Activated CD8-positive, alpha-beta memory T cell treated with anti-CD3 and anti-CD28 coated beads, Interleukin-2, amount 10 ng/mL, durations not matched to agents 7 days and 5 days (primary cell): ENCODE data around the gene GRAMD1C. TPM values are rescaled to one million over a fixed set of nuclear protein-coding genes. Genes with fewer than 3 reads are reported as not detected.
A peak's percentile ranks its signal among the peaks of the same experiment; 100 is the strongest.

Experiments
- ATAC-seq: fragments of 150-1000 bp; cut with Tn5 transposase; one replicate; pipeline ENCODE4 v1.10.0; 2021; ENCODE audit warnings: moderate library complexity
- CTCF ChIA-PET: fragments of 350-600 bp; sonication (Branson Sonifier 250); formaldehyde crosslinking; loops from one replicate; lab custom pipeline; 2021; ENCODE audit warnings: antibody characterized with exemption; lab: Charles Lee
- DNase-seq: peaks from one replicate; pipeline ENCODE4 v3.0.0-alpha.2; 2020
- H3K27ac Mint-ChIP-seq: one replicate; pipeline ENCODE4 v1.8.0; 2021; ENCODE audit warnings: mild to moderate bottlenecking, mixed read lengths
- H3K27me3 Mint-ChIP-seq: one replicate; pipeline ENCODE4 v1.8.0; 2021; ENCODE audit warnings: mixed read lengths
- H3K36me3 Mint-ChIP-seq: one replicate; pipeline ENCODE4 v1.8.0; 2021; ENCODE audit warnings: mild to moderate bottlenecking, mixed read lengths
- H3K4me1 Mint-ChIP-seq: one replicate; pipeline ENCODE4 v1.8.0; 2021; ENCODE audit warnings: mixed read lengths
- H3K4me3 Mint-ChIP-seq: one replicate; pipeline ENCODE4 v1.8.0; 2021; ENCODE audit warnings: mild to moderate bottlenecking, moderate library complexity, mixed read lengths
- H3K9me3 Mint-ChIP-seq: one replicate; pipeline ENCODE4 v1.8.0; 2022; ENCODE audit warnings: low read depth, mixed read lengths
- total RNA-seq, 2 experiments: library from RNA; stranded (reverse); gene quantifications; one replicate each; pipeline ENCODE4 v1.2.3, GENCODE V29; 2021

GRAMD1C gene
- total RNA-seq: 1 to 10 TPM in 1 of 2 experiments, under 1 TPM in 1; 0.40 to 1.1 TPM

DNA sequence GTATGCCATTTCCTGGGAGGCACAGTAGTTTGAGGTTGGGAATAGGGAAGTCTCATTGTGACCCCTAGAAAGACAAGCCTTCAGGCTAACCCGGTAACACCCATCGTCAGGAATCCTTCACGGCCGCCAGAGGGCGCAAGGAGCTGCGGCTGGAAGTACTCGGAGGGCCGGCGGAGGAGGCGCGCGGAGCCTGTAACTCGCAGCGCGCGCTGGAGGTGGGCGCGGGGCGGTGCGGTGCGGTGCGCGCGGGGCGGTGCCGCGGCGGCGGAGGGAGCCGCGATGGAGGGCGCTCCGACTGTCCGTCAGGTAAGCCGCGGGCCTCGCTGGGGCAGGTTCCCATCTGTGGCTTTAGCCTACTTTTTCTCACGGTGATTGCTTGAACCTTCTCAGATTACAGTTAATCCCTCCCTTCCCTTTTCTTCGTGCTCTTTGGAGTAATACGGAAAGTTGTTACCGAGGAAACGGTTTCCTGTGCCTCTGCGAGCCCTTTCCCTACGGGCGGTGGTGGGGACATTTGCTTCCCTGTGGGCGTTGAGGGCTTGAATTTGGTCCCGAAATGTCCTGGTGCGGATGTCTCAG, at the start of gene GRAMD1C:
GRAMD1C (plus strand) TSS at position 158 of the 579 bp plus-strand sequence; CDS start at position 280, 122 bp downstream.
- Mint-ChIP-seq H3K36me3 (no peaks in the 10 kb centered on the region), H3K27ac (no peak within 1 kb of the TSS), H3K4me3 (peak within 1 kb of the TSS; percentile 69), H3K4me1 (peaks cover 8% of the 10 kb centered on the region), H3K9me3 (no peaks in the 10 kb centered on the region), H3K27me3 (no peaks in the 10 kb centered on the region)
- CTCF ChIA-PET: interaction anchor here (0.6 to 2.7 kb wide), 22 partner anchors 9 to 349 kb away, joined by 3 to 18 read pairs (median 4); no protein-coding TSS in a partner anchor
- ATAC-seq (peak; percentile 99), DNase-seq (peak; percentile 88)

DNA sequence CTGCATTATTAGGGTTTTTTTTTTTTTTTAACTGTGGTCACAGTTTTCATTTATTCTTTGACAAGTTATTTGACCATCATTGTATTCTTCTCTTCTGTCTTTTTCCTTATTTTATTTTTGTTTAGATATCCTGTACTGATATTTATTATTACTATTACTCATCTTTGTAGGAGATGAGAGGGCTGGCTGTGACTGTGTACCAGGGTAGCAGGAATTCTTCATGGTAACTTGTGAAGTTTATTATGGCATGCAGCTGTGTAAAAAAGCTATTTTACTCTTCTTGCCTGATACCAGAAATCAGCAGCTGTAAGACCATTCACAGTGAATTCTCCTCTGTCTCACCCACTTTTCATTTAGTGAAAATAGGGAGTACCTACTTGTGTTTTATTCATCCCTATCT, 47.2 kb upstream of the GRAMD1C start:
- peaks cover 14% of the 10 kb centered on the region for H3K36me3 Mint-ChIP-seq
- no peak overlapping the region for H3K4me3 Mint-ChIP-seq
- CTCF ChIA-PET: interaction anchor here (0.8 kb wide), 1 partner anchor 55 kb away, joined by 3 read pairs; no protein-coding TSS in a partner anchor
- H3K9me3 Mint-ChIP-seq: no peaks in the 10 kb centered on the region
- no peaks in the 10 kb centered on the region for H3K4me1 Mint-ChIP-seq
- H3K27me3 Mint-ChIP-seq: no peaks in the 10 kb centered on the region
- DNase-seq: no peak
- no peak for ATAC-seq
- H3K27ac Mint-ChIP-seq: no peak overlapping the region

DNA sequence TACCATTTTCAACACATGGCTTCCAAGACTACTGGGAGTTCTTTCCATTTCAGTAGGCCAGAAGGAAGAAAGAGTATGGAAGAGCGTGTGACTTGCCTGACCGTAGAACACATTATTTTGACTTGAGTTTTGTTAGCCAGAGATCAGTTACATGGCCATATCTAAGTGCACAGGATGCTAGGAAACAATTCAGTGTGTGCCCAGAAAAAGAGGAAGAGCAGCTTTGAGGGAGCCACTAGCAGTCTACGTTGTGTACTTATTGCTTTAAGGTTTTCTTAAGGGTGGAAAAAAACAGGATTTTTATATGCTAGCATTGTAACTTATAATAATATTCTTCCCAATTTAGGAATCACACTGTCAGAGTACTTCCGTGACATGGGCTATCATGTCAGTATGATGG, 44.1 kb upstream of the GRAMD1C start:
- CTCF ChIA-PET: interaction anchor here (1.6 kb wide), 1 partner anchor 58 kb away, joined by 5 read pairs; no protein-coding TSS in a partner anchor
- ATAC-seq (no peak), DNase-seq (no peak)
- Mint-ChIP-seq H3K27me3 (no peaks in the 10 kb centered on the region), H3K27ac (no peak overlapping the region), H3K9me3 (no peaks in the 10 kb centered on the region), H3K36me3 (peaks cover 19% of the 10 kb centered on the region), H3K4me3 (no peak overlapping the region), H3K4me1 (no peaks in the 10 kb centered on the region)

DNA sequence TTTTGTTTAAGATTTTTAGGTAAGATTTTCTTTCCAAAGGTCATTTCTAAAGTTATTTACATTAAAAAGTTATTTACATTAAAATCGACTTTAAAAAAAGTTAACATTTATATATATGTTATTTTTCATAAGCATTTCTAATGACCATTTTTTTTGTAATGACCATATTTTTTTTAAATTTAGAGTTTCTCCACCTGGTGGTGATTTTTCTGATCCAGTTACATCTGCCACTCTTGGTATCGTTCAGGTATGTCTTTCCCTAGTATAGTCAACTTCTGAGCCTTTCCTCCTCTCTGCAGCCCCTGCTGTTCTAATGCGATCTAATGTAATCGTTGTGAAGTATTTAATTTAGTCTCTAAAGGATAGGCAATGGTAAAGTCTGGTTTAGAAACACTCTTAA, 42.9 kb upstream of the GRAMD1C start:
- CTCF ChIA-PET: interaction anchor here (1.6 kb wide), 1 partner anchor 59 kb away, joined by 5 read pairs; no protein-coding TSS in a partner anchor
- Mint-ChIP-seq H3K27ac (no peak overlapping the region), H3K4me3 (no peak overlapping the region), H3K36me3 (peaks cover 21% of the 10 kb centered on the region), H3K4me1 (no peaks in the 10 kb centered on the region), H3K9me3 (no peaks in the 10 kb centered on the region), H3K27me3 (no peaks in the 10 kb centered on the region)
- no peak for DNase-seq
- no peak for ATAC-seq

DNA sequence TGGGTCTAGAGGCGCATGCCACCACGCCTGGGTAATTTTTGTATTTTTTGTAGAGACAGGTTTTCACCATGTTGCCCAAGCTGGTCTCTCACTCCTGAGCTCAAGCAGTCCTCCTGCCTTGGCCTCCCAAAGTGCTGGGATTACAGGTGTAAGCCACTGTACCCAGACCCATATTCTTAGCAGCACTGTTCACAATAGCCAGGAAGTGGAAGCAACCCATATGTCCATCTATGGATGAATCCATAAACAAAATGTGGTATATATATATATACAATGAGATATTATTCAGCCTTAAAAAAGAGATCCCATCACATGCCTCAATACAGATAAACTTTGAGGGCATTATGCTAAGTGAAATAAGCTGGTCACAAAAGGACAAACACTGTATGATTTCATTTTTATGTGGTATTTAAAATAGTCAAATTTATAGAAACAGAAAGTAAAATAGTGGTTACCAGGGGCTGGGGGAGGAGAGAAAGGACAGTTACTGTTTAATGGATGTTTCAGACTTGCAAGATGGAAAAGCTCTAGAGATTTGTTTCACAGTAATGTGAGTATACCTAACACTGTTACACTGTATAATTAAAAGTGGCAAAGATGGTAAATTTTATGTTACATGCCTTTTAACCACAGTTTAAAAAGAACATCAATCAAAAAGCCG, 35.7 kb upstream of the GRAMD1C start:
- ATAC-seq (peak; percentile 33), DNase-seq (no peak)
- Mint-ChIP-seq H3K4me1 (peaks cover 6% of the 10 kb centered on the region), H3K9me3 (no peaks in the 10 kb centered on the region), H3K27ac (no peak overlapping the region), H3K27me3 (no peaks in the 10 kb centered on the region), H3K36me3 (peaks cover 33% of the 10 kb centered on the region), H3K4me3 (no peak overlapping the region)
- CTCF ChIA-PET: no interaction called here

DNA sequence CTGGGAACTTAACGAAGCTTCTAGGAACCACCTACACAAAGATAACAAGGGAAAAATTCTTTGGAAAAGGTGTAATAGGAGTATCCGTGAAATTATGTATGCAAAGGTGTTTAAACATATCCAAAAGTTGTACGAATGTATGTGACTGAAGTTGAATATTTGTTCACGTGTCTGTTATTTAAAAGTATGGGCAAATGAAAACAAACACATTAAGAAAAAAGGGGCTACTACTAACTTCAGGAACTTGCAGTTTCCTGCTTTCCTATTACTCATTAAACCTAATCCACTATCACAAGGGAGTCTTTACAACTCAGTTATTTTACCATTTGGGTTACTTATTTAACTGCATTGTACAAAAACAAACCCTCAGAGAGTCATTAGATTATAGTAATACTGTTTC, 33.9 kb upstream of the GRAMD1C start:
- no peak for ATAC-seq
- H3K4me3 Mint-ChIP-seq: no peak overlapping the region
- no peaks in the 10 kb centered on the region for H3K27me3 Mint-ChIP-seq
- H3K9me3 Mint-ChIP-seq: no peaks in the 10 kb centered on the region
- H3K4me1 Mint-ChIP-seq: peaks cover 6% of the 10 kb centered on the region
- CTCF ChIA-PET: no interaction called here
- H3K36me3 Mint-ChIP-seq: peaks cover 26% of the 10 kb centered on the region
- no peak for DNase-seq
- no peak overlapping the region for H3K27ac Mint-ChIP-seq

DNA sequence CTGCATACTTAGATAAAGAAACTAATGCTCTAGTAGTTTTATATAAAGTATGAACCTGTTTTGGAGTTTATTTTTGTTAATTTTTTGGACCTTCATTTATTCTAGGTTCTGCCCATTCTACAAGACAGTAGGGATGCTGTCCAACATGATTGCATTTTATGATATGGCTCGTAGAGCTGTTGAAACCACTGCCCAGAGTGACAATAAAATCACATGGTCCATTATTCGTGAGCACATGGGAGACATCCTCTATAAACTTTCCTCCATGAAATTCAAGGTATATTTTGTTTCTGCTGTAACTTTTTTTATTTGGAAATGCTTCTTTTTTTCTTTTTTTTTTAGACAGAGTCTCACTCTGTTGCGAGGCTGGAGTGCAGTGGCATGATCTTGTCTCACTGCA, 33.3 kb upstream of the GRAMD1C start:
- Mint-ChIP-seq H3K27me3 (no peaks in the 10 kb centered on the region), H3K9me3 (no peaks in the 10 kb centered on the region), H3K4me3 (no peak overlapping the region), H3K27ac (no peak overlapping the region), H3K36me3 (peaks cover 25% of the 10 kb centered on the region), H3K4me1 (peaks cover 6% of the 10 kb centered on the region)
- ATAC-seq (no peak), DNase-seq (no peak)
- CTCF ChIA-PET: no interaction called here

DNA sequence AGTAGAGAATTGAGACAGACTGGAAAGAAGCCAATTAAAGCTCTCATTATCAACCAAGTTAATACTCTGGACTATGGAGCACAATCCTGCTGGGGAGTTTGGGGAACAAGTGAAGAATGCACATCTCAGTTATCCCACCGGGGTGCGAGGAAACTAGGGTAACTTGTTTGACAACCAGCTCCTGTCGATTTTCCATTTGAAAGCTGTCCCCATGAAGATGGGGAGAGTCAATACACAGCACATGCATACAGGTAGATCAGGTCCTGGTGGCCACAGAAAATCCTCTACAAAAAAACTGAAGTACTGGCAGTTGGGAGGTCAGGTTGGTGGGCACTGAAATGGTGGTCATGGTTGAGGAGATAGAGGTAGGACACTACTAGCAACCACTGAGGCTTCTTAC, 25.7 kb upstream of the GRAMD1C start:
- ATAC-seq (no peak), DNase-seq (no peak)
- Mint-ChIP-seq H3K36me3 (peaks cover 2% of the 10 kb centered on the region), H3K27me3 (no peaks in the 10 kb centered on the region), H3K4me3 (no peak overlapping the region), H3K27ac (no peak overlapping the region), H3K4me1 (no peaks in the 10 kb centered on the region), H3K9me3 (no peaks in the 10 kb centered on the region)
- CTCF ChIA-PET: no interaction called here

DNA sequence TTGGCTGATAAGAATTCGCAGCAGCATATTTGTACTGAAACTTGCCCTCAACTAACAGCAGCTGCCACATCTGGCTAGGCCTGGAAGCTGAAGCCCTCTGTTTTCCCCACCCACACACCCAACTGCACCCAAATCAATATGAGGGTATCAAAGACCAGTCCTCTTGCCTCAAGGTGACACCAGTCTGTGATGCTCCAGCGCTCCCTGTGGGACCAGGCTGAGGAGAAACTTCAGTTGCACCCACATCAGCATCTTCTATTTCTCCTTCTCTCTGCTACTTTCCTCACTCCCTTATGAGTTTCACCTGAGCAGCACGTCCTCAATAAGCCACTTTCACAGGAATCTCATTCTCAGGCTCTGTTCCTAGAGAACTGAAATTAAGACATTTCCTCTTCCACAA, 18.7 kb upstream of the GRAMD1C start:
- H3K27ac Mint-ChIP-seq: no peak overlapping the region
- no peak overlapping the region for H3K4me3 Mint-ChIP-seq
- no peaks in the 10 kb centered on the region for H3K4me1 Mint-ChIP-seq
- H3K36me3 Mint-ChIP-seq: no peaks in the 10 kb centered on the region
- H3K27me3 Mint-ChIP-seq: no peaks in the 10 kb centered on the region
- no peaks in the 10 kb centered on the region for H3K9me3 Mint-ChIP-seq
- CTCF ChIA-PET: no interaction called here
- ATAC-seq (no peak), DNase-seq (no peak)

DNA sequence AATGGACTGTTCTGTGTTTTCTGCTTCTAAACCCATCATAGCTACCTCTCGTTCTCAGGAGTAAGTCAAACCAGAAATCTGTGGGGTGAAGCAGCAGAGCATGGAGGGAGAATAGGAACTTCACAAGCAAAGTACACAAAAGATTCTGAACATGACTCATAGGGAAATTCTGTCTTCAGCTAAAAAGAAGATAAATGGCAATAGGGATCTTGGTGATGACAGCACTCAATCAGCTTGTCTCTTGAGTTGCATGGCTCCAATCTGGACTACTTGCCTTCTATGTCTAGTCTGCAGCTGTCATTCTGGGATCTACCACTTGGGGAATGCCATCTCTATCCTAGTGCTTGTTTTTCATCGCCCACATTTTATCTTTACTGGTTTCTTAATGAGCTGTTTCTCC, 13.5 kb upstream of the GRAMD1C start:
- Mint-ChIP-seq H3K9me3 (no peaks in the 10 kb centered on the region), H3K4me1 (no peaks in the 10 kb centered on the region), H3K27ac (no peak overlapping the region), H3K36me3 (peaks cover 2% of the 10 kb centered on the region), H3K27me3 (no peaks in the 10 kb centered on the region), H3K4me3 (no peak overlapping the region)
- CTCF ChIA-PET: interaction anchor here (0.9 to 1.5 kb wide), 4 partner anchors 13 to 22 kb away, joined by 3 to 6 read pairs (median 3); partner anchors contain the start of gene GRAMD1C
- DNase-seq (no peak), ATAC-seq (no peak)

DNA sequence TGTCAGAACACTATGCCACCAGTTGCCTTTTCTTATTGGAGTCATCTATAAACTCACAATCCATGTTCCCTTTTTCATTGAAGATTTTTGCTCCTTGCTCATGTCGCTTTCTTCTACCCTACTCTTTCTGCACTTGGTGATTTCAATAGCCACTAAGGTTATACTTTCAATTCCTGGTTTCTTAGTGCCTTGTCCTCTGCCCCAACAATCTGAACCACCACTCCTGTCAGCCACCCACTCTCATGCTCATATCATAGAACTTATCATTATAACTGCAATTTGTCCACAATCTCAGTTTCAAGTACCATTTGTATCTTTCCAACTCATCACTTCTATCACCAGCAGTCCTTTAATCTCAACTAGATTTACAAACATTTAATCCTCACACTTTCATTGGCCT, 10.0 kb upstream of the GRAMD1C start:
- CTCF ChIA-PET: no interaction called here
- no peak for DNase-seq

DNA sequence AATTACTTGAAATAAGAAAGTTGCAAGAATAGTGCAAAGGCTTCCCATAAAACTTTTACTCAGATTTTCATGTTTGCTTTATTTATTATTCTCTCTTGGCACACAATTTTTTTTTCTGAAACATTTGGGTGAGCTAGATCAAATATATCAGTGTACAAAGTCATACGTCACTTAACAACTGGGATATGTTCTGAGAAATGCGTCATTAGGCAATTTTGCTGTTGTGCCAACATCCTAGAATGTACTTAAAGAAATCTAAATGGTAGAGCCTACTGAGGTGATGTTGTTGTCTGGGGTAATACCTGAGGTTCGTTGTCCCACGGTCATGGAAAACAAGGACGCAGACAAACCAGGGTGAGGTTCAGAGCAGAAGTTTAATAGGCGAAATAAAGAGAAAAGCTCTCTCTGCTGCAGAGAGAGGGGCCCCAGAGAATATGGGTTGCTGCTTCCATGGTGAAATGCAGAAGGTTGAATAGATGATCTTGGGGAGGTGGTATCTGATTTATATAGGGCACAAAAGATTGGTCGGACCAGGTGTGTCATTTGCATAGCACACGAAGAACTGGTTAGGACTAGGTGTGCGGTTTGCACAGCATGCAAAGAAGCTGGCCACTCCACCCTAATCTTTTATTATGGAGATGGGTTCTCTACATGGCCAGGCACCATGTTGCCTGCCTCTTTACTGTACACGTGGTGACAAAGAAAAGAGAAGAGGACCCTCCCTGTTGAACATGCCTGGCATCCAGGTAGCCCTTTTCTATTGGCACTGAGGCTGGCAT, 8.8 kb upstream of the GRAMD1C start:
- DNase-seq (no peak), ATAC-seq (no peak)

More for the DNA sequence above, 10.0 kb upstream of the GRAMD1C start:
- ATAC-seq: no peak
- Mint-ChIP-seq H3K4me1 (peaks cover 18% of the 10 kb centered on the region), H3K4me3 (no peak overlapping the region), H3K27me3 (no peaks in the 10 kb centered on the region), H3K27ac (no peak overlapping the region), H3K9me3 (peaks cover 5% of the 10 kb centered on the region), H3K36me3 (peaks cover 9% of the 10 kb centered on the region)

DNA sequence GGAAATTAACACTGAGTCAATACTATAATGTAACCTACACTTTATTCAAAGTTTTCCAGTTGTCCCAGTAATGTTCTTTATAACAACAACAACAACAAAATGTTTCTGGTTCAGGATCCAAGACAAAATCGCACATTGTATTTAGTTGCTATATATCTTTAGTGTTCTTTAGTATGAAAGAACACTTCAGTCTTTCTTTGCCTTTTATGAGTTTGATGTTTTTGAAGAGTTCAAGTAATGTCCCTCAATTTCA, 7.6 kb upstream of the GRAMD1C start:
- CTCF ChIA-PET: no interaction called here
- Mint-ChIP-seq H3K36me3 (peaks cover 9% of the 10 kb centered on the region), H3K9me3 (peaks cover 5% of the 10 kb centered on the region), H3K27ac (no peak overlapping the region), H3K4me1 (peaks cover 18% of the 10 kb centered on the region), H3K27me3 (no peaks in the 10 kb centered on the region), H3K4me3 (no peak overlapping the region)
- no peak for ATAC-seq
- DNase-seq: no peak

More for the DNA sequence above, 8.8 kb upstream of the GRAMD1C start:
- CTCF ChIA-PET: interaction anchor here (0.7 to 1.3 kb wide), 2 partner anchors 9 to 252 kb away, joined by 3 read pairs; partner anchors contain the start of gene GRAMD1C
- H3K4me1 Mint-ChIP-seq: peaks cover 18% of the 10 kb centered on the region
- no peaks in the 10 kb centered on the region for H3K27me3 Mint-ChIP-seq
- peaks cover 5% of the 10 kb centered on the region for H3K9me3 Mint-ChIP-seq
- H3K27ac Mint-ChIP-seq: no peak overlapping the region
- H3K36me3 Mint-ChIP-seq: peaks cover 9% of the 10 kb centered on the region
- H3K4me3 Mint-ChIP-seq: no peak overlapping the region
